MM.1S (cell line): ENCODE measurements around the gene OPRL1.

Experiments
- DNase-seq: peaks from one replicate; pipeline ENCODE4 v3.0.0-alpha.2; 2015
- H2AFZ ChIP-seq: fragments of 300-600 bp; sonication (generic); 2 replicates; pipeline ENCODE4 v1.6.0; 2016; ENCODE audit warnings: antibody characterized with exemption, low read length
- H3F3A ChIP-seq: fragments of 300-600 bp; sonication (generic); 2 replicates; pipeline ENCODE4 v1.6.1; 2016; ENCODE audit warnings: mild to moderate bottlenecking, antibody characterized with exemption, low read length, moderate library complexity, mixed read lengths; ENCODE audit not compliant: insufficient read depth
- H3K27ac ChIP-seq: fragments of 300-600 bp; sonication (generic); 2 replicates; pipeline ENCODE4 v1.5.1; 2016; ENCODE audit warnings: mild to moderate bottlenecking, low read length
- H3K27me3 ChIP-seq: fragments of 300-600 bp; sonication (generic); replicated peaks from 2 replicates; pipeline ENCODE4 v1.6.0; 2016; ENCODE audit warnings: low read length; ENCODE audit not compliant: insufficient read depth
- H3K36me3 ChIP-seq: fragments of 300-600 bp; sonication (generic); replicated peaks from 2 replicates; pipeline ENCODE4 v1.6.1; 2016; ENCODE audit warnings: mild to moderate bottlenecking, low read length, mixed read lengths; ENCODE audit not compliant: insufficient read depth
- H3K4me1 ChIP-seq: fragments of 300-600 bp; sonication (generic); 2 replicates; pipeline ENCODE4 v1.6.1; 2016; ENCODE audit warnings: low read length, mixed read lengths
- H3K4me2 ChIP-seq: fragments of 300-600 bp; sonication (generic); 2 replicates; pipeline ENCODE4 v1.6.0; 2016; ENCODE audit warnings: low read depth, low read length
- H3K4me3 ChIP-seq: fragments of 300-600 bp; sonication (generic); 2 replicates; pipeline ENCODE4 v1.5.1; 2016; ENCODE audit warnings: low read length, mixed read lengths
- H3K79me2 ChIP-seq: fragments of 300-600 bp; sonication (generic); 2 replicates; pipeline ENCODE4 v1.6.1; 2016; ENCODE audit warnings: mixed run types, low read length, mixed read lengths
- H3K9ac ChIP-seq: fragments of 300-600 bp; sonication (generic); 2 replicates; pipeline ENCODE4 v1.6.1; 2016; ENCODE audit warnings: low read length, mixed read lengths
- H3K9me2 ChIP-seq: fragments of 300-600 bp; sonication (generic); replicated peaks from 2 replicates; pipeline ENCODE4 v1.6.1; 2016; ENCODE audit warnings: mild to moderate bottlenecking, low read length, mixed read lengths; ENCODE audit not compliant: insufficient read depth
- H3K9me3 ChIP-seq: fragments of 300-600 bp; sonication (generic); replicated peaks from 2 replicates; pipeline ENCODE4 v1.6.1; 2016; ENCODE audit warnings: mild to moderate bottlenecking, low read length, mixed read lengths; ENCODE audit not compliant: insufficient read depth
- H4K20me1 ChIP-seq: fragments of 300-600 bp; sonication (generic); 2 replicates; pipeline ENCODE4 v1.6.1; 2016; ENCODE audit warnings: mild to moderate bottlenecking, low read length, moderate library complexity, mixed read lengths; ENCODE audit not compliant: insufficient read depth
- CTCF ChIP-seq: fragments of 300-600 bp; sonication (generic); IDR thresholded peaks from 2 replicates; pipeline ENCODE4 v1.5.1; 2016; ENCODE audit warnings: antibody characterized with exemption, low read length, mixed read lengths
- EZH2 ChIP-seq: fragments of 300-600 bp; sonication (generic); optimal IDR thresholded peaks from 2 replicates; pipeline ENCODE3; 2017; ENCODE audit warnings: low read depth, mild to moderate bottlenecking, antibody characterized with exemption, low read length, mixed read lengths
- EZH2phosphoT487 ChIP-seq: fragments of 300-600 bp; sonication (generic); IDR thresholded peaks from 2 replicates; pipeline ENCODE4 v1.6.1; 2018; ENCODE audit warnings: antibody characterized with exemption, low read length

The OPRL1 gene

GRCh38 chr20:64092258-64093012, 12.6 kb downstream of the OPRL1 start:
- Histone ChIP-seq H3K36me3 (no peaks in the 10 kb centered on the region), H3K27me3 (peaks cover 53% of the 10 kb centered on the region), H3K79me2 (no peaks in the 10 kb centered on the region), H3K4me3 (no peak overlapping the region), H4K20me1 (no peaks in the 10 kb centered on the region), H2AFZ (no peak overlapping the region), H3K9ac (no peak overlapping the region), H3K27ac (no peak overlapping the region), H3K9me3 (no peaks in the 10 kb centered on the region), H3K4me1 (no peaks in the 10 kb centered on the region), H3K9me2 (no peaks in the 10 kb centered on the region), H3F3A (no peaks in the 10 kb centered on the region), H3K4me2 (no peak overlapping the region)
- TF ChIP-seq EZH2phosphoT487 (no peak), EZH2 (no peak)
- no peak for DNase-seq

GRCh38 chr20:64093013-64093503, 13.2 kb downstream of the OPRL1 start:
- no peaks in the 10 kb centered on the region for H3K4me1 ChIP-seq
- no peak for DNase-seq
- no peak overlapping the region for H3K9ac ChIP-seq
- no peak overlapping the region for H3K4me3 ChIP-seq
- H3F3A ChIP-seq: no peaks in the 10 kb centered on the region
- H3K79me2 ChIP-seq: no peaks in the 10 kb centered on the region
- H3K36me3 ChIP-seq: no peaks in the 10 kb centered on the region
- no peaks in the 10 kb centered on the region for H4K20me1 ChIP-seq
- no peak overlapping the region for H2AFZ ChIP-seq
- no peaks in the 10 kb centered on the region for H3K9me3 ChIP-seq
- TF ChIP-seq CTCF (no peak), EZH2 (no peak), EZH2phosphoT487 (no peak)
- H3K9me2 ChIP-seq: no peaks in the 10 kb centered on the region
- H3K4me2 ChIP-seq: no peak overlapping the region
- H3K27ac ChIP-seq: no peak overlapping the region
- peaks cover 52% of the 10 kb centered on the region for H3K27me3 ChIP-seq

- Histone ChIP-seq H3K36me3 (no peaks in the 10 kb centered on the region), H3K9me3 (no peaks in the 10 kb centered on the region), H4K20me1 (no peaks in the 10 kb centered on the region), H3K27me3 (peaks cover 51% of the 10 kb centered on the region), H3K4me3 (no peak overlapping the region), H3K27ac (no peak overlapping the region), H3K4me2 (no peak overlapping the region), H3K4me1 (peaks cover 10% of the 10 kb centered on the region), H3K9me2 (no peaks in the 10 kb centered on the region), H2AFZ (no peak overlapping the region), H3K9ac (no peak overlapping the region), H3K79me2 (no peaks in the 10 kb centered on the region), H3F3A (no peaks in the 10 kb centered on the region)
- DNase-seq: no peak
- no peak for TF ChIP-seq EZH2phosphoT487
- no peak for TF ChIP-seq CTCF
- no peak for TF ChIP-seq EZH2
Observed at GRCh38 chr20:64095455-64095854, 15.6 kb downstream of the OPRL1 start.

GRCh38 chr20:64095927-64096326, 16.0 kb downstream of the OPRL1 start:
- Histone ChIP-seq H4K20me1 (no peaks in the 10 kb centered on the region), H3F3A (no peaks in the 10 kb centered on the region), H3K79me2 (no peaks in the 10 kb centered on the region), H3K9me3 (no peaks in the 10 kb centered on the region), H3K36me3 (no peaks in the 10 kb centered on the region), H3K27me3 (peaks cover 56% of the 10 kb centered on the region), H3K4me1 (peaks cover 13% of the 10 kb centered on the region), H3K4me2 (no peak overlapping the region), H3K9ac (no peak overlapping the region), H3K27ac (no peak overlapping the region), H3K4me3 (no peak overlapping the region), H3K9me2 (no peaks in the 10 kb centered on the region), H2AFZ (no peak overlapping the region)
- DNase-seq: no peak
- no peak for TF ChIP-seq EZH2phosphoT487
- TF ChIP-seq EZH2: no peak
